NCI-H748 (cell line): ENCODE results near the gene NMNAT2.
"Not testable (repeated sequence)": the region's sequence is repeated elsewhere in the genome, so short reads cannot be mapped to it uniquely, and the experiment has no call there.

Experiments used
- DNase-seq: peaks from one replicate; lab custom pipeline; 2025; ENCODE audit not compliant: unreplicated experiment; lab: John Stamatoyannopoulos, UW

NMNAT2 gene

GRCh38 chr1:183289051-183289496 lies 129.1 kb downstream of the NMNAT2 start:
- no peak for DNase-seq

- DNase-seq, result no peak
These were observed 129.6 kb downstream of the NMNAT2 start for GRCh38 chr1:183288583-183288982.

GRCh38 chr1:183287191-183287675 lies 130.9 kb downstream of the NMNAT2 start:
- no peak for DNase-seq

- DNase-seq, result no peak
These were observed 132.4 kb downstream of the NMNAT2 start for GRCh38 chr1:183285746-183286145.

- no peak for DNase-seq
These were observed 132.9 kb downstream of the NMNAT2 start for GRCh38 chr1:183285256-183285655.

GRCh38 chr1:183284086-183284485 lies 134.1 kb downstream of the NMNAT2 start:
- DNase-seq, result no peak

- DNase-seq, result no peak
These were observed 134.9 kb downstream of the NMNAT2 start for GRCh38 chr1:183283286-183283685.

- DNase-seq, result no peak
These were observed 135.9 kb downstream of the NMNAT2 start for GRCh38 chr1:183282101-183282855.

- peak; percentile 72 for DNase-seq
These were observed 136.6 kb downstream of the NMNAT2 start for GRCh38 chr1:183281553-183282091.

GRCh38 chr1:183281039-183281438 lies 137.1 kb downstream of the NMNAT2 start:
- no peak for DNase-seq

GRCh38 chr1:183279835-183280234 lies 138.3 kb downstream of the NMNAT2 start:
- no peak for DNase-seq

GRCh38 chr1:183278739-183279591 lies 139.2 kb downstream of the NMNAT2 start:
- DNase-seq, result no peak

GRCh38 chr1:183277821-183278738 lies 140.1 kb downstream of the NMNAT2 start:
- no peak for DNase-seq

- DNase-seq, result no peak
These were observed 141.6 kb downstream of the NMNAT2 start for GRCh38 chr1:183276386-183277080.

- no peak for DNase-seq
These were observed 142.9 kb downstream of the NMNAT2 start for GRCh38 chr1:183275322-183275721.

GRCh38 chr1:183274836-183275235 lies 143.3 kb downstream of the NMNAT2 start:
- DNase-seq, result no peak

GRCh38 chr1:183273984-183274383 lies 144.2 kb downstream of the NMNAT2 start:
- not testable (repeated sequence) for DNase-seq

GRCh38 chr1:183273300-183273699 lies 144.9 kb downstream of the NMNAT2 start:
- no peak for DNase-seq

GRCh38 chr1:183272390-183272848 lies 145.8 kb downstream of the NMNAT2 start:
- no peak for DNase-seq
